Measurements from ENCODE around the gene SLAMF7.

DNA sequence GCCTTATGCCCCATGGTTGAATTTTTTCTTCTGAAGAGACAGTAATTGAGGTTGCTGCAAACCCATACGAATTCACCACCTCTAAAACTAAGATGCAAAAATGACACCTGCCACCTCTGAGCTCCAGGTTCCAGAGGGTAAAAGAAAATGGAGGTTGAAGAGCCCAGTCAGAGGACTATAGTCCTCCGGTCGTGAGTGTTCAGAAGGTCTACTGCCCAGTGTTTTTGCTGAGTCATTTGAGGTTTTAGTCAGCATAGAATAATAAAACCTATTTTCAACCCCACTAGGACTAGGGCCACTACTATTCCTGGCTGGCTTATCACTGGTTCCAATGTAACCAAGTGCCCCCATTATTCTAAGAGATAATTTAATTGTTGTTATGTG, 12.9 kb upstream of the SLAMF7 start:
- TF ChIP-seq POLR2A (IDR thresholded peaks at IDR 0.05; ENCODE audit: low read length) (no peak), GATA1 (IDR thresholded peaks at IDR 0.05; ENCODE audit: low read depth, low read length) (no peak)

Measured in erythroblast (primary cell).